HepG2 (cell line): ENCODE results near the gene FNDC3A. TPM values are rescaled to one million over a fixed set of nuclear protein-coding genes. Genes with fewer than 3 reads are reported as not detected.

ENCODE experiments used
- ATAC-seq: fragments of 200-7000 bp; cut with Tn5 transposase; 3 replicates; pipeline ENCODE4 v1.9.1; 2020; ENCODE audit warnings: mild to moderate bottlenecking, moderate library complexity
- BruUV-seq: library from RNA; stranded (reverse); fragments of 400-500 nt; replicated peaks from 2 replicates; lab custom pipeline; 2021; lab: Mats Ljungman, UMichigan
- CTCF ChIA-PET: fragments of 300-600 bp; formaldehyde crosslinking; extraction: SDS; loops from one replicate; lab custom pipeline; 2021; ENCODE audit warnings: low total read pairs, inconsistent platforms, low intra/inter-chr PET ratio; lab: Yijun Ruan, JAX
- POLR2A ChIA-PET: fragments of 350-600 bp; sonication (Branson Sonifier 250); formaldehyde crosslinking; loops from one replicate; lab custom pipeline; 2020; ENCODE audit warnings: antibody characterized with exemption, inconsistent platforms; lab: Yijun Ruan, JAX
- DNase-seq: peaks from one replicate; pipeline ENCODE4 v3.0.0-alpha.2; 2015; ENCODE audit warnings: low spot score
- FAIRE-seq: peaks from 3 replicates; lab custom pipeline; 2011; peaks lifted over from hg19 to GRCh38; lab: Jason Lieb, UNC
- H2AFZ ChIP-seq: one replicate; pipeline ENCODE4 v1.6.1; 2011; ENCODE audit warnings: low read length, inconsistent platforms
- H3K27ac ChIP-seq: fragments of 300-600 bp; 3 replicates; pipeline ENCODE4 v1.8.0; 2011; ENCODE audit warnings: mixed run types, mild to moderate bottlenecking, mixed read lengths, low read length, inconsistent platforms; ENCODE audit not compliant: insufficient read depth; ENCODE audit errors: extremely low read length
- H3K27me3 ChIP-seq, 2 experiments: fragments of 200-600 bp in 1 of 2; 2 replicates in 1 of 2; 3 replicates in 1 of 2; pipeline versions ENCODE4 v1.6.0 to v1.8.0; 2011; ENCODE audit warnings: low read length in 2 of 2, mild to moderate bottlenecking in 2 of 2, moderate library complexity in 2 of 2, inconsistent platforms in 1 of 2; ENCODE audit not compliant: insufficient read depth in 2 of 2, control insufficient read depth in 1 of 2
- H3K36me3 ChIP-seq, 2 experiments: fragments of 200-600 bp in 1 of 2; replicated peaks in 1 of 2; 2 replicates in 1 of 2; 3 replicates in 1 of 2; pipeline versions ENCODE4 v1.5.1 to v1.8.0; 2011; ENCODE audit warnings: low read length in 2 of 2, inconsistent platforms in 1 of 2; ENCODE audit not compliant: insufficient read depth in 2 of 2, control insufficient read depth in 1 of 2
- H3K4me1 ChIP-seq: 2 replicates; pipeline ENCODE4 v1.5.1; 2012; ENCODE audit warnings: low read length, inconsistent platforms; ENCODE audit not compliant: insufficient read depth
- H3K4me2 ChIP-seq: 2 replicates; pipeline ENCODE4 v1.6.0; 2011; ENCODE audit warnings: low read depth, low read length, inconsistent platforms
- H3K4me3 ChIP-seq, 3 experiments: fragments of 200-600 bp in 1 of 3; sonication (generic), shearing (Covaris generic) in 1 of 3; replicated peaks in 1 of 3; 2 replicates each; pipeline ENCODE4 v1.5.1; 2011 to 2016; ENCODE audit warnings: low read length in 3 of 3, inconsistent platforms in 2 of 3, low read depth in 2 of 3, mild to moderate bottlenecking in 2 of 3, control low read depth in 1 of 3, mixed read lengths in 1 of 3; ENCODE audit not compliant: insufficient read depth in 1 of 3
- H3K79me2 ChIP-seq: one replicate; pipeline ENCODE4 v1.6.1; 2011; ENCODE audit warnings: low read length, inconsistent platforms; ENCODE audit not compliant: insufficient read depth
- H3K9ac ChIP-seq: 2 replicates; pipeline ENCODE4 v1.6.0; 2011; ENCODE audit warnings: mild to moderate bottlenecking, low read depth, low read length, inconsistent platforms; ENCODE audit not compliant: insufficient read depth
- H3K9me3 ChIP-seq: 2 replicates; pipeline ENCODE4 v1.5.1; 2012; ENCODE audit warnings: mild to moderate bottlenecking, low read length
- H4K20me1 ChIP-seq: 2 replicates; pipeline ENCODE4 v1.6.0; 2011; ENCODE audit warnings: inconsistent platforms, mild to moderate bottlenecking, low read length, moderate library complexity; ENCODE audit not compliant: insufficient read depth
- CEBPB ChIP-seq: IDR thresholded peaks from 2 replicates; pipeline ENCODE4 v1.6.1; 2011; ENCODE audit warnings: low read depth, low read length, improper control_type of control experiment, borderline replicate concordance
- EP300 ChIP-seq, 3 experiments: sonication (generic) in 1 of 3; formaldehyde crosslinking in 1 of 3; IDR thresholded peaks; 2 replicates each; pipeline versions ENCODE4 v1.5.1 to v1.6.1; 2011 to 2020; ENCODE audit warnings: low read depth in 2 of 3, low read length in 2 of 3, borderline replicate concordance in 1 of 3, improper control_type of control experiment in 1 of 3, mild to moderate bottlenecking in 1 of 3, missing genetic modification reagents in 1 of 3, moderate library complexity in 1 of 3
- GABPB1 ChIP-seq: IDR thresholded peaks from 2 replicates; pipeline ENCODE4 v1.6.1; 2016; ENCODE audit warnings: mild to moderate bottlenecking, missing genetic modification reagents, moderate library complexity, missing compliant biosample characterization
- JUNB ChIP-seq: sonication (generic); formaldehyde crosslinking; IDR thresholded peaks from 2 replicates; pipeline ENCODE4 v1.8.0; 2022; ENCODE audit warnings: missing genetic modification reagents, mild to moderate bottlenecking, borderline replicate concordance
- PAF1 ChIP-seq: IDR thresholded peaks from 2 replicates; pipeline ENCODE4 v1.6.1; 2016; ENCODE audit warnings: missing genetic modification reagents, missing compliant biosample characterization
- SALL1 ChIP-seq: sonication (generic); formaldehyde crosslinking; IDR thresholded peaks from 2 replicates; pipeline ENCODE4 v1.8.0; 2022; ENCODE audit warnings: mild to moderate bottlenecking, missing genetic modification reagents
- SRY ChIP-seq: sonication (generic); formaldehyde crosslinking; IDR thresholded peaks from 2 replicates; pipeline ENCODE4 v1.8.0; 2022; ENCODE audit warnings: mild to moderate bottlenecking, missing genetic modification reagents
- ZFP1 ChIP-seq: IDR thresholded peaks from 2 replicates; pipeline ENCODE4 v1.6.1; 2016
- ZNF160 ChIP-seq: sonication (generic); formaldehyde crosslinking; IDR thresholded peaks from 2 replicates; pipeline ENCODE4 v1.8.0; 2022; ENCODE audit warnings: mild to moderate bottlenecking, inconsistent platforms, missing genetic modification reagents
- ZNF451 ChIP-seq: sonication (generic); formaldehyde crosslinking; IDR thresholded peaks from 2 replicates; pipeline ENCODE4 v1.5.0; 2020; ENCODE audit warnings: mild to moderate bottlenecking, missing genetic modification reagents
- ZNF563 ChIP-seq: sonication (generic); formaldehyde crosslinking; IDR thresholded peaks from 2 replicates; pipeline ENCODE4 v1.8.0; 2022; ENCODE audit warnings: mild to moderate bottlenecking, moderate library complexity, missing genetic modification reagents
- ZNF761 ChIP-seq: sonication (generic); formaldehyde crosslinking; conservative IDR thresholded peaks from 2 replicates; pipeline ENCODE4 v1.4.0; 2020; ENCODE audit warnings: mild to moderate bottlenecking, missing genetic modification reagents
- WGBS: methylation state at CpG from one replicate; pipeline ENCODE4 v1.1.6; 2017; ENCODE audit warnings: low lambda C conversion rate; 5-methylcytosine and 5-hydroxymethylcytosine counted together
- in situ Hi-C: cut with HindIII; loops from 2 replicates; pipeline ENCODE4 v1.10.0; 2017; ENCODE audit warnings: low pct_unique_long_range_greater_than_20kb; ENCODE audit not compliant: extremely low pct_ligation_motif_present
- intact Hi-C: fragments of 100-400 bp; cut with micrococcal nuclease; formaldehyde crosslinking; loops from one replicate; pipeline ENCODE4 v1.10.0; 2022; ENCODE audit not compliant: unreplicated experiment
- polyA plus RNA-seq, 8 experiments: library from polyadenylated mRNA; depleted of rRNA in 3 of 8; stranded (reverse) in 7 of 8; unstranded in 1 of 8; fragments of >200 nt; fragmentation: Illumina TruSeq in 4 of 8; extraction: Trizol in 4 of 8; gene quantifications; 2 replicates each; pipeline versions ENCODE4 v1.2.1 to v1.2.3, GENCODE V29; 2011 to 2016; ENCODE audit warnings: low read depth in 4 of 8, missing spikeins in 1 of 8, mixed read lengths in 1 of 8; ENCODE audit not compliant: insufficient read depth in 1 of 8
- total RNA-seq, 5 experiments: library from RNA; depleted of rRNA; stranded (reverse); fragments of >200 nt; fragmentation: Illumina TruSeq; extraction: Trizol; gene quantifications; 2 replicates each; pipeline ENCODE4 v1.2.3, GENCODE V29; 2016; ENCODE audit warnings: low read depth in 1 of 5
- TF ChIP-seq, protein P1 (sequence below): sonication (generic); formaldehyde crosslinking; IDR thresholded peaks from 2 replicates; pipeline ENCODE4 v1.4.0; 2020; ENCODE audit warnings: mild to moderate bottlenecking, missing genetic modification reagents
- TF ChIP-seq, protein P2 (sequence below): sonication (generic); formaldehyde crosslinking; IDR thresholded peaks from 2 replicates; pipeline ENCODE4 v1.8.0; 2022; ENCODE audit warnings: low read depth, missing genetic modification reagents
- TF ChIP-seq, protein P3 (sequence below): sonication (generic); formaldehyde crosslinking; IDR thresholded peaks from 2 replicates; pipeline ENCODE4 v1.4.0; 2020; ENCODE audit warnings: missing genetic modification reagents, borderline replicate concordance

Gene FNDC3A
- total and polyA plus RNA-seq, 2 of the 13 experiments (the other 11 are each of a cell fraction or from before 2014, with no cell fraction given): 36.7 to 39.3 TPM

DNA sequence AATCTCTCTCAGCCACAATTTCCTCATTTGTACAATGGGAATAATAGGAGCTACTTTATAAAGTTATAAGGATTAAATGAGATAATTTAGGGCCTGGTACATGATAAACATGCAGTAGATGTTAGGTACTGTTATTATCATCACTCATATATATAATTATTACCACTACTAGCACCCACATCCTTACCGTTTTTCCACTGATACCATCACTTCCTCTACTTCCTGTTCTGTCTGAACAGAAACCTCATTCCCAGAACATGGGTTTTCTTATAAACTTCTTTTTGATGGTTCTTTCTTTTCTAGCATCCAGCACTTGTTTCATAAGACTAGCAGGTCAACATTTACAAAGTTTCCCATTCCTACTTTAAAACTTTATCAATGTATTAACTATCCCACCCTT is 278.3 kb downstream of the FNDC3A start (continued):
- TF ChIP-seq, protein P1, sequence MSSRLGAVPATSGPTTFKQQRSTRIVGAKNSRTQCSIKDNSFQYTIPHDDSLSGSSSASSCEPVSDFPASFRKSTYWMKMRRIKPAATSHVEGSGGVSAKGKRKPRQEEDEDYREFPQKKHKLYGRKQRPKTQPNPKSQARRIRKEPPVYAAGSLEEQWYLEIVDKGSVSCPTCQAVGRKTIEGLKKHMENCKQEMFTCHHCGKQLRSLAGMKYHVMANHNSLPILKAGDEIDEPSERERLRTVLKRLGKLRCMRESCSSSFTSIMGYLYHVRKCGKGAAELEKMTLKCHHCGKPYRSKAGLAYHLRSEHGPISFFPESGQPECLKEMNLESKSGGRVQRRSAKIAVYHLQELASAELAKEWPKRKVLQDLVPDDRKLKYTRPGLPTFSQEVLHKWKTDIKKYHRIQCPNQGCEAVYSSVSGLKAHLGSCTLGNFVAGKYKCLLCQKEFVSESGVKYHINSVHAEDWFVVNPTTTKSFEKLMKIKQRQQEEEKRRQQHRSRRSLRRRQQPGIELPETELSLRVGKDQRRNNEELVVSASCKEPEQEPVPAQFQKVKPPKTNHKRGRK (CRISPR knock-in tag): no peak

DNA sequence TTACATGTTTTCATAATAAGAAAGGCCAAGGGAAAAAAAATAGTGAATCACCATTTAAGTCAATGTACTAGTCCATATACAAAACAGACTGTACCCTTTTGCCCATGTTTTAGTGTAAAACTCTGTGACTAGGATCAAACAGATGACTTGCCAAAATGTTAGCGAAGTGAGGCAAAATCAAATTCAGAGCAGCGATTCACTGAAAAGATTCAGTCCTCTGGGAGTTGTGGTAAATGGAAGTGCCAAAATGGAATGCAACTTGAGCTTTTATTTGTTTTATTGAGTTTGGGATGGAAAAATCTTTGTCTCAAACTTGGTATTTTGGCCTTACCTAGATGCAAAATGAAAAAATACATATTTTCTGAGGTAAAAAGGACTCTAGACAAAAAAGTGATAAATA is 281.1 kb downstream of the FNDC3A start:
- Histone ChIP-seq H3K27ac (no peak overlapping the region), H3K4me2 (no peak overlapping the region), H3K79me2 (no peaks in the 10 kb centered on the region), H3K9ac (no peak overlapping the region), H3K4me3 (no peak overlapping the region), H3K27me3 (no peaks in the 10 kb centered on the region), H2AFZ (no peak overlapping the region), H3K36me3 (peaks cover 10 to 53% of the 10 kb centered on the region in 2 experiments), H4K20me1 (no peaks in the 10 kb centered on the region), H3K4me1 (no peaks in the 10 kb centered on the region), H3K9me3 (no peaks in the 10 kb centered on the region)
- intact Hi-C loops: no loop called here
- ChIA-PET POLR2A (no interaction called here), CTCF (no interaction called here)
- WGBS: 100% methylated on average over 2 of the region's 2 CpGs
- DNase-seq (no peak), ATAC-seq (no peak), FAIRE-seq (no peak)
- TF ChIP-seq ZFP1 (CRISPR knock-in tag): no peak
- TF ChIP-seq PAF1: no peak
- TF ChIP-seq ZNF451 (CRISPR knock-in tag): no peak
- TF ChIP-seq GABPB1 (CRISPR knock-in tag): no peak
- no peak for TF ChIP-seq JUNB (CRISPR knock-in tag)
- TF ChIP-seq, protein P2, sequence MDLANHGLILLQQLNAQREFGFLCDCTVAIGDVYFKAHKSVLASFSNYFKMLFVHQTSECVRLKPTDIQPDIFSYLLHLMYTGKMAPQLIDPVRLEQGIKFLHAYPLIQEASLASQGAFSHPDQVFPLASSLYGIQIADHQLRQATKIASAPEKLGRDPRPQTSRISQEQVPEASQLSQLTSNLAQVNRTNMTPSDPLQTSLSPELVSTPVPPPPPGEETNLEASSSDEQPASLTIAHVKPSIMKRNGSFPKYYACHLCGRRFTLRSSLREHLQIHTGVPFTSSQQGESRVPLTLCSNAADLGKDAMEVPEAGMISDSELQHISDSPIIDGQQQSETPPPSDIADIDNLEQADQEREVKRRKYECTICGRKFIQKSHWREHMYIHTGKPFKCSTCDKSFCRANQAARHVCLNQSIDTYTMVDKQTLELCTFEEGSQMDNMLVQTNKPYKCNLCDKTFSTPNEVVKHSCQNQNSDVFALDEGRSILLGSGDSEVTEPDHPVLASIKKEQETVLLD (CRISPR knock-in tag): no peak
- TF ChIP-seq SALL1 (CRISPR knock-in tag): no peak
- no peak for TF ChIP-seq ZNF160 (CRISPR knock-in tag)
- no peak for TF ChIP-seq EP300 (IDR thresholded peaks at IDR 0.05; ENCODE audit: low read depth in 2 of 2, low read length in 2 of 2)
- TF ChIP-seq EP300 (CRISPR knock-in tag; IDR thresholded peaks at IDR 0.05; ENCODE audit: borderline replicate concordance): no peak
- TF ChIP-seq, protein P3, sequence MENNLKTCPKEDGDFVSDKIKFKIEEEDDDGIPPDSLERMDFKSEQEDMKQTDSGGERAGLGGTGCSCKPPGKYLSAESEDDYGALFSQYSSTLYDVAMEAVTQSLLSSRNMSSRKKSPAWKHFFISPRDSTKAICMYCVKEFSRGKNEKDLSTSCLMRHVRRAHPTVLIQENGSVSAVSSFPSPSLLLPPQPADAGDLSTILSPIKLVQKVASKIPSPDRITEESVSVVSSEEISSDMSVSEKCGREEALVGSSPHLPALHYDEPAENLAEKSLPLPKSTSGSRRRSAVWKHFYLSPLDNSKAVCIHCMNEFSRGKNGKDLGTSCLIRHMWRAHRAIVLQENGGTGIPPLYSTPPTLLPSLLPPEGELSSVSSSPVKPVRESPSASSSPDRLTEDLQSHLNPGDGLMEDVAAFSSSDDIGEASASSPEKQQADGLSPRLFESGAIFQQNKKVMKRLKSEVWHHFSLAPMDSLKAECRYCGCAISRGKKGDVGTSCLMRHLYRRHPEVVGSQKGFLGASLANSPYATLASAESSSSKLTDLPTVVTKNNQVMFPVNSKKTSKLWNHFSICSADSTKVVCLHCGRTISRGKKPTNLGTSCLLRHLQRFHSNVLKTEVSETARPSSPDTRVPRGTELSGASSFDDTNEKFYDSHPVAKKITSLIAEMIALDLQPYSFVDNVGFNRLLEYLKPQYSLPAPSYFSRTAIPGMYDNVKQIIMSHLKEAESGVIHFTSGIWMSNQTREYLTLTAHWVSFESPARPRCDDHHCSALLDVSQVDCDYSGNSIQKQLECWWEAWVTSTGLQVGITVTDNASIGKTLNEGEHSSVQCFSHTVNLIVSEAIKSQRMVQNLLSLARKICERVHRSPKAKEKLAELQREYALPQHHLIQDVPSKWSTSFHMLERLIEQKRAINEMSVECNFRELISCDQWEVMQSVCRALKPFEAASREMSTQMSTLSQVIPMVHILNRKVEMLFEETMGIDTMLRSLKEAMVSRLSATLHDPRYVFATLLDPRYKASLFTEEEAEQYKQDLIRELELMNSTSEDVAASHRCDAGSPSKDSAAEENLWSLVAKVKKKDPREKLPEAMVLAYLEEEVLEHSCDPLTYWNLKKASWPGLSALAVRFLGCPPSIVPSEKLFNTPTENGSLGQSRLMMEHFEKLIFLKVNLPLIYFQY (CRISPR knock-in tag): no peak
- no peak for TF ChIP-seq CEBPB
- no peak for TF ChIP-seq SRY (CRISPR knock-in tag)
- TF ChIP-seq ZNF563: no peak
- TF ChIP-seq ZNF761 (CRISPR knock-in tag): no peak
- in situ Hi-C loops: no loop called here
- no TSS peak for BruUV-seq
